GM12873 (cell line): ENCODE data around the gene LMO4.

Experiments
- CTCF ChIP-seq: IDR thresholded peaks from 2 replicates; pipeline ENCODE4 v1.5.1; 2012; ENCODE audit warnings: low read depth, mild to moderate bottlenecking, moderate library complexity, low read length, control low read depth; ENCODE audit not compliant: insufficient read depth; ENCODE audit errors: missing control alignments

The LMO4 gene

GRCh38 chr1:87367549-87367948, 38.9 kb downstream of the LMO4 start:
- no peak for TF ChIP-seq CTCF

- TF ChIP-seq CTCF: no peak
Observed at GRCh38 chr1:87368907-87369306, 40.2 kb downstream of the LMO4 start.

GRCh38 chr1:87369736-87370478, 41.2 kb downstream of the LMO4 start:
- TF ChIP-seq CTCF: no peak

- no peak for TF ChIP-seq CTCF
Observed at GRCh38 chr1:87370544-87370943, 41.9 kb downstream of the LMO4 start.

- no peak for TF ChIP-seq CTCF
Observed at GRCh38 chr1:87379306-87379705, 50.6 kb downstream of the LMO4 start.

GRCh38 chr1:87386217-87386790, 57.6 kb downstream of the LMO4 start:
- TF ChIP-seq CTCF: no peak

- TF ChIP-seq CTCF: no peak
Observed at GRCh38 chr1:87388411-87388810, 59.7 kb downstream of the LMO4 start.
